ENCODE measurements around the gene TMEM89.

TMEM89 gene

DNA sequence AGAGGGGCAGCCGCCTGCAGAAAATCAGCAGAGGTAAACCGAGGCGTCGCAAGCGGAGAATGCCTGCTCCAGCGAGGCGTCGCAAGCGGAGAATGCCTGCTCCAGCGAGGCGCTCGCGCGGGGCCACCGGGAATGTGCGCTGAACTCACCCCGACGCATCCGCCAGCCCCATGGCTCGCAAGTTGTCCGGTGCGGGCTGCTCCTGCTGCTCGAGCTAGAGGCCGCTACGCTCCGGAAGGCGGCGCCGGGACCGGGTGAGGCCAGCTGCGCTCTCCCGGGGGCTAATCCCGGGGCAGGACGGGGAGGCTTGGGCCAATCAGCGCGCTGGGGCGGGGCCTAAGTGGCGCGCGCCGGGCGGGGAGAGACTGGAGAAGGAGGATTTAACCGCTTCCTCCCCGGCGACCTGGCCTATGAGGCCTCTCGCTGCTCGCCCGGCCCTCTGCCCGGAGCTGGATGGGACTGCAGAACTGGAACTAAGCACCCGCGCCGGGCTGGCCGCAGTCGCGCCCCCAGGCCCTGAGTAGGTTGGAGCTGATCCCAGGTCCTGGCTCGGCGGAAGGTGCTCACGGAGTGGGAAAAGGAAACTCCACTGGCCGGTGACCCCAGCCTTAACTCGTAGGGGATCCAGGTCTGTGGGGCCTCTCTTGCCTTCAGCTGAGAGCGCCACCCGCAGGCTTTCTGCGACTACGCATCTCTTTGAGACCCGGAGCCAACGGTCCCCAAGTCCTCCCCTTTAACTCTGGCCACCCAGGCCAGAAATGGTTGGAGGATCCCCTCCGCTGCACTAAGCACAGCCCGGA, 13.9 kb upstream of the TMEM89 start, which contains the start of gene SLC26A6 (continued):
- TF ChIP-seq, protein P1, sequence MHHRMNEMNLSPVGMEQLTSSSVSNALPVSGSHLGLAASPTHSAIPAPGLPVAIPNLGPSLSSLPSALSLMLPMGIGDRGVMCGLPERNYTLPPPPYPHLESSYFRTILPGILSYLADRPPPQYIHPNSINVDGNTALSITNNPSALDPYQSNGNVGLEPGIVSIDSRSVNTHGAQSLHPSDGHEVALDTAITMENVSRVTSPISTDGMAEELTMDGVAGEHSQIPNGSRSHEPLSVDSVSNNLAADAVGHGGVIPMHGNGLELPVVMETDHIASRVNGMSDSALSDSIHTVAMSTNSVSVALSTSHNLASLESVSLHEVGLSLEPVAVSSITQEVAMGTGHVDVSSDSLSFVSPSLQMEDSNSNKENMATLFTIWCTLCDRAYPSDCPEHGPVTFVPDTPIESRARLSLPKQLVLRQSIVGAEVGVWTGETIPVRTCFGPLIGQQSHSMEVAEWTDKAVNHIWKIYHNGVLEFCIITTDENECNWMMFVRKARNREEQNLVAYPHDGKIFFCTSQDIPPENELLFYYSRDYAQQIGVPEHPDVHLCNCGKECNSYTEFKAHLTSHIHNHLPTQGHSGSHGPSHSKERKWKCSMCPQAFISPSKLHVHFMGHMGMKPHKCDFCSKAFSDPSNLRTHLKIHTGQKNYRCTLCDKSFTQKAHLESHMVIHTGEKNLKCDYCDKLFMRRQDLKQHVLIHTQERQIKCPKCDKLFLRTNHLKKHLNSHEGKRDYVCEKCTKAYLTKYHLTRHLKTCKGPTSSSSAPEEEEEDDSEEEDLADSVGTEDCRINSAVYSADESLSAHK (tag by site-specific recombination; IDR thresholded peaks at IDR 0.05) = no peak
- TF ChIP-seq ZNF146 (tag by site-specific recombination; IDR thresholded peaks at IDR 0.05) = no peak
- TF ChIP-seq ZFP41 (tag by site-specific recombination; IDR thresholded peaks at IDR 0.05; ENCODE audit: borderline replicate concordance) = no peak
- TF ChIP-seq ZNF133 (tag by site-specific recombination; IDR thresholded peaks at IDR 0.05) = no peak
- TF ChIP-seq, protein P2, sequence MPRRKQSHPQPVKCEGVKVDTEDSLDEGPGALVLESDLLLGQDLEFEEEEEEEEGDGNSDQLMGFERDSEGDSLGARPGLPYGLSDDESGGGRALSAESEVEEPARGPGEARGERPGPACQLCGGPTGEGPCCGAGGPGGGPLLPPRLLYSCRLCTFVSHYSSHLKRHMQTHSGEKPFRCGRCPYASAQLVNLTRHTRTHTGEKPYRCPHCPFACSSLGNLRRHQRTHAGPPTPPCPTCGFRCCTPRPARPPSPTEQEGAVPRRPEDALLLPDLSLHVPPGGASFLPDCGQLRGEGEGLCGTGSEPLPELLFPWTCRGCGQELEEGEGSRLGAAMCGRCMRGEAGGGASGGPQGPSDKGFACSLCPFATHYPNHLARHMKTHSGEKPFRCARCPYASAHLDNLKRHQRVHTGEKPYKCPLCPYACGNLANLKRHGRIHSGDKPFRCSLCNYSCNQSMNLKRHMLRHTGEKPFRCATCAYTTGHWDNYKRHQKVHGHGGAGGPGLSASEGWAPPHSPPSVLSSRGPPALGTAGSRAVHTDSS (tag by site-specific recombination; IDR thresholded peaks at IDR 0.05) = no peak
- TF ChIP-seq, protein P3, sequence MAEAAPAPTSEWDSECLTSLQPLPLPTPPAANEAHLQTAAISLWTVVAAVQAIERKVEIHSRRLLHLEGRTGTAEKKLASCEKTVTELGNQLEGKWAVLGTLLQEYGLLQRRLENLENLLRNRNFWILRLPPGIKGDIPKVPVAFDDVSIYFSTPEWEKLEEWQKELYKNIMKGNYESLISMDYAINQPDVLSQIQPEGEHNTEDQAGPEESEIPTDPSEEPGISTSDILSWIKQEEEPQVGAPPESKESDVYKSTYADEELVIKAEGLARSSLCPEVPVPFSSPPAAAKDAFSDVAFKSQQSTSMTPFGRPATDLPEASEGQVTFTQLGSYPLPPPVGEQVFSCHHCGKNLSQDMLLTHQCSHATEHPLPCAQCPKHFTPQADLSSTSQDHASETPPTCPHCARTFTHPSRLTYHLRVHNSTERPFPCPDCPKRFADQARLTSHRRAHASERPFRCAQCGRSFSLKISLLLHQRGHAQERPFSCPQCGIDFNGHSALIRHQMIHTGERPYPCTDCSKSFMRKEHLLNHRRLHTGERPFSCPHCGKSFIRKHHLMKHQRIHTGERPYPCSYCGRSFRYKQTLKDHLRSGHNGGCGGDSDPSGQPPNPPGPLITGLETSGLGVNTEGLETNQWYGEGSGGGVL (tag by site-specific recombination; IDR thresholded peaks at IDR 0.05) = no peak
- TF ChIP-seq ZNF239 (tag by site-specific recombination; IDR thresholded peaks at IDR 0.05) = no peak
- no peak for TF ChIP-seq ZNF785 (tag by site-specific recombination; IDR thresholded peaks at IDR 0.05)
- TF ChIP-seq ZNF571 (tag by site-specific recombination; IDR thresholded peaks at IDR 0.05) = no peak
- TF ChIP-seq, protein P4, sequence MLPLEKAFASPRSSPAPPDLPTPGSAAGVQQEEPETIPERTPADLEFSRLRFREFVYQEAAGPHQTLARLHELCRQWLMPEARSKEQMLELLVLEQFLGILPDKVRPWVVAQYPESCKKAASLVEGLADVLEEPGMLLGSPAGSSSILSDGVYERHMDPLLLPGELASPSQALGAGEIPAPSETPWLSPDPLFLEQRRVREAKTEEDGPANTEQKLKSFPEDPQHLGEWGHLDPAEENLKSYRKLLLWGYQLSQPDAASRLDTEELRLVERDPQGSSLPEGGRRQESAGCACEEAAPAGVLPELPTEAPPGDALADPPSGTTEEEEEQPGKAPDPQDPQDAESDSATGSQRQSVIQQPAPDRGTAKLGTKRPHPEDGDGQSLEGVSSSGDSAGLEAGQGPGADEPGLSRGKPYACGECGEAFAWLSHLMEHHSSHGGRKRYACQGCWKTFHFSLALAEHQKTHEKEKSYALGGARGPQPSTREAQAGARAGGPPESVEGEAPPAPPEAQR (tag by site-specific recombination; IDR thresholded peaks at IDR 0.05) = no peak
- TF ChIP-seq, protein P5, sequence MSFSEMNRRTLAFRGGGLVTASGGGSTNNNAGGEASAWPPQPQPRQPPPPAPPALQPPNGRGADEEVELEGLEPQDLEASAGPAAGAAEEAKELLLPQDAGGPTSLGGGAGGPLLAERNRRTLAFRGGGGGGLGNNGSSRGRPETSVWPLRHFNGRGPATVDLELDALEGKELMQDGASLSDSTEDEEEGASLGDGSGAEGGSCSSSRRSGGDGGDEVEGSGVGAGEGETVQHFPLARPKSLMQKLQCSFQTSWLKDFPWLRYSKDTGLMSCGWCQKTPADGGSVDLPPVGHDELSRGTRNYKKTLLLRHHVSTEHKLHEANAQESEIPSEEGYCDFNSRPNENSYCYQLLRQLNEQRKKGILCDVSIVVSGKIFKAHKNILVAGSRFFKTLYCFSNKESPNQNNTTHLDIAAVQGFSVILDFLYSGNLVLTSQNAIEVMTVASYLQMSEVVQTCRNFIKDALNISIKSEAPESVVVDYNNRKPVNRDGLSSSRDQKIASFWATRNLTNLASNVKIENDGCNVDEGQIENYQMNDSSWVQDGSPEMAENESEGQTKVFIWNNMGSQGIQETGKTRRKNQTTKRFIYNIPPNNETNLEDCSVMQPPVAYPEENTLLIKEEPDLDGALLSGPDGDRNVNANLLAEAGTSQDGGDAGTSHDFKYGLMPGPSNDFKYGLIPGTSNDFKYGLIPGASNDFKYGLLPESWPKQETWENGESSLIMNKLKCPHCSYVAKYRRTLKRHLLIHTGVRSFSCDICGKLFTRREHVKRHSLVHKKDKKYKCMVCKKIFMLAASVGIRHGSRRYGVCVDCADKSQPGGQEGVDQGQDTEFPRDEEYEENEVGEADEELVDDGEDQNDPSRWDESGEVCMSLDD (tag by site-specific recombination; IDR thresholded peaks at IDR 0.05) = no peak
- TF ChIP-seq ZNF426 (tag by site-specific recombination; IDR thresholded peaks at IDR 0.05) = no peak
- no peak; the same call in none of the 2 replicates for TF ChIP-seq ZNF654 (tag by site-specific recombination; IDR thresholded peaks at IDR 0.05; ENCODE audit: low read depth)
- no peak for TF ChIP-seq ZSCAN16 (tag by site-specific recombination; IDR thresholded peaks at IDR 0.05)
- no peak; the same call in 1 of the 2 replicates for TF ChIP-seq KLF9 (tag by site-specific recombination; IDR thresholded peaks at IDR 0.05; ENCODE audit: low read depth)
- no peak for TF ChIP-seq ZNF211 (tag by site-specific recombination; IDR thresholded peaks at IDR 0.05; ENCODE audit: low read depth)
- peak; percentile 66; the same call in 1 of the 2 replicates for TF ChIP-seq ZNF501 (tag by site-specific recombination; IDR thresholded peaks at IDR 0.05)
- peak; percentile 52 for TF ChIP-seq ZNF561 (tag by site-specific recombination; IDR thresholded peaks at IDR 0.05; ENCODE audit: borderline replicate concordance)
- no peak for TF ChIP-seq ZNF48 (tag by site-specific recombination; IDR thresholded peaks at IDR 0.05)
- TF ChIP-seq, protein P6, sequence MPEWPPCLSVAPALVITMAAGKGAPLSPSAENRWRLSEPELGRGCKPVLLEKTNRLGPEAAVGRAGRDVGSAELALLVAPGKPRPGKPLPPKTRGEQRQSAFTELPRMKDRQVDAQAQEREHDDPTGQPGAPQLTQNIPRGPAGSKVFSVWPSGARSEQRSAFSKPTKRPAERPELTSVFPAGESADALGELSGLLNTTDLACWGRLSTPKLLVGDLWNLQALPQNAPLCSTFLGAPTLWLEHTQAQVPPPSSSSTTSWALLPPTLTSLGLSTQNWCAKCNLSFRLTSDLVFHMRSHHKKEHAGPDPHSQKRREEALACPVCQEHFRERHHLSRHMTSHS (tag by site-specific recombination; IDR thresholded peaks at IDR 0.05) = no peak
- TF ChIP-seq ZNF707 (tag by site-specific recombination; IDR thresholded peaks at IDR 0.05) = no peak
- TF ChIP-seq BCL11A (tag by site-specific recombination; IDR thresholded peaks at IDR 0.05; ENCODE audit: low read depth) = peak; percentile 96
- TF ChIP-seq ZBTB1 (tag by site-specific recombination; IDR thresholded peaks at IDR 0.05) = no peak
- TF ChIP-seq, protein P7, sequence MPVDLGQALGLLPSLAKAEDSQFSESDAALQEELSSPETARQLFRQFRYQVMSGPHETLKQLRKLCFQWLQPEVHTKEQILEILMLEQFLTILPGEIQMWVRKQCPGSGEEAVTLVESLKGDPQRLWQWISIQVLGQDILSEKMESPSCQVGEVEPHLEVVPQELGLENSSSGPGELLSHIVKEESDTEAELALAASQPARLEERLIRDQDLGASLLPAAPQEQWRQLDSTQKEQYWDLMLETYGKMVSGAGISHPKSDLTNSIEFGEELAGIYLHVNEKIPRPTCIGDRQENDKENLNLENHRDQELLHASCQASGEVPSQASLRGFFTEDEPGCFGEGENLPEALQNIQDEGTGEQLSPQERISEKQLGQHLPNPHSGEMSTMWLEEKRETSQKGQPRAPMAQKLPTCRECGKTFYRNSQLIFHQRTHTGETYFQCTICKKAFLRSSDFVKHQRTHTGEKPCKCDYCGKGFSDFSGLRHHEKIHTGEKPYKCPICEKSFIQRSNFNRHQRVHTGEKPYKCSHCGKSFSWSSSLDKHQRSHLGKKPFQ (tag by site-specific recombination; IDR thresholded peaks at IDR 0.05) = no peak
- no peak for TF ChIP-seq OVOL3 (tag by site-specific recombination; IDR thresholded peaks at IDR 0.05)
- TF ChIP-seq ZNF202 (tag by site-specific recombination; IDR thresholded peaks at IDR 0.05; ENCODE audit: borderline replicate concordance) = no peak
- no peak for TF ChIP-seq ZNF514 (tag by site-specific recombination; IDR thresholded peaks at IDR 0.05)

All from HEK293 (cell line).